HEK293 (cell line): ENCODE results near the gene FBXO5.

Experiments
- GFI1B ChIP-seq: fragments of 450-650 bp; formaldehyde crosslinking; IDR thresholded peaks from 2 replicates; pipeline ENCODE4 v1.5.1; 2016; ENCODE audit warnings: missing biosample characterization, missing genetic modification characterization
- IKZF3 ChIP-seq: fragments of 450-650 bp; IDR thresholded peaks from 2 replicates; pipeline ENCODE4 v1.5.0; 2018; ENCODE audit warnings: missing biosample characterization, mild to moderate bottlenecking, missing genetic modification characterization, moderate library complexity
- RBAK ChIP-seq: fragments of 450-650 bp; formaldehyde crosslinking; IDR thresholded peaks from 2 replicates; pipeline ENCODE4 v1.5.1; 2016; ENCODE audit warnings: missing biosample characterization, missing genetic modification characterization
- SETDB1 ChIP-seq: IDR thresholded peaks from one replicate; pipeline ENCODE4 v1.6.1; 2017; ENCODE audit warnings: mild to moderate bottlenecking, low read length, moderate library complexity, mixed read lengths; ENCODE audit not compliant: insufficient read length
- SP2 ChIP-seq: fragments of 450-650 bp; formaldehyde crosslinking; IDR thresholded peaks from 2 replicates; pipeline ENCODE4 v1.5.1; 2016; ENCODE audit warnings: missing biosample characterization, missing genetic modification characterization
- SP3 ChIP-seq: fragments of 450-650 bp; formaldehyde crosslinking; IDR thresholded peaks from 2 replicates; pipeline ENCODE4 v1.5.1; 2016; ENCODE audit warnings: missing biosample characterization, missing genetic modification characterization
- ZBTB17 ChIP-seq: fragments of 450-650 bp; formaldehyde crosslinking; IDR thresholded peaks from 2 replicates; pipeline ENCODE4 v1.5.1; 2016; ENCODE audit warnings: missing biosample characterization, missing genetic modification characterization
- ZBTB48 ChIP-seq: fragments of 450-650 bp; formaldehyde crosslinking; IDR thresholded peaks from 2 replicates; pipeline ENCODE4 v1.5.1; 2016; ENCODE audit warnings: missing biosample characterization, missing genetic modification characterization
- ZFP3 ChIP-seq: fragments of 450-650 bp; formaldehyde crosslinking; IDR thresholded peaks from 2 replicates; pipeline ENCODE4 v1.5.1; 2016; ENCODE audit warnings: low read depth, missing biosample characterization, missing genetic modification characterization
- ZFP37 ChIP-seq: fragments of 450-650 bp; formaldehyde crosslinking; IDR thresholded peaks from 2 replicates; pipeline ENCODE4 v1.5.1; 2016; ENCODE audit warnings: missing biosample characterization, missing genetic modification characterization
- ZNF114 ChIP-seq: fragments of 450-650 bp; formaldehyde crosslinking; IDR thresholded peaks from 2 replicates; pipeline ENCODE4 v1.5.0; 2017; ENCODE audit warnings: missing biosample characterization, missing genetic modification characterization
- ZNF132 ChIP-seq: fragments of 450-650 bp; formaldehyde crosslinking; IDR thresholded peaks from 2 replicates; pipeline ENCODE4 v1.5.1; 2017; ENCODE audit warnings: missing biosample characterization, missing genetic modification characterization, borderline replicate concordance
- ZNF2 ChIP-seq: fragments of 450-650 bp; formaldehyde crosslinking; IDR thresholded peaks from 2 replicates; pipeline ENCODE4 v1.5.1; 2016; ENCODE audit warnings: missing biosample characterization, missing genetic modification characterization
- ZNF211 ChIP-seq: fragments of 450-650 bp; formaldehyde crosslinking; IDR thresholded peaks from 2 replicates; pipeline ENCODE4 v1.5.1; 2016; ENCODE audit warnings: low read depth, missing biosample characterization, missing genetic modification characterization
- ZNF280D ChIP-seq: fragments of 450-650 bp; formaldehyde crosslinking; IDR thresholded peaks from 2 replicates; pipeline ENCODE4 v1.5.1; 2016; ENCODE audit warnings: missing biosample characterization, missing genetic modification characterization
- ZNF473 ChIP-seq: fragments of 450-650 bp; formaldehyde crosslinking; IDR thresholded peaks from 2 replicates; pipeline ENCODE4 v1.5.1; 2017; ENCODE audit warnings: missing biosample characterization, missing genetic modification characterization
- ZNF544 ChIP-seq: fragments of 450-650 bp; formaldehyde crosslinking; IDR thresholded peaks from 2 replicates; pipeline ENCODE4 v1.5.0; 2017; ENCODE audit warnings: missing biosample characterization, missing genetic modification characterization
- ZNF571 ChIP-seq: fragments of 450-650 bp; formaldehyde crosslinking; IDR thresholded peaks from 2 replicates; pipeline ENCODE4 v1.5.0; 2017; ENCODE audit warnings: missing biosample characterization, missing genetic modification characterization
- ZNF600 ChIP-seq: fragments of 450-650 bp; formaldehyde crosslinking; IDR thresholded peaks from 2 replicates; pipeline ENCODE4 v1.5.1; 2016; ENCODE audit warnings: missing biosample characterization, missing genetic modification characterization
- ZNF629 ChIP-seq: fragments of 450-650 bp; formaldehyde crosslinking; IDR thresholded peaks from 2 replicates; pipeline ENCODE4 v1.5.1; 2017; ENCODE audit warnings: missing biosample characterization, missing genetic modification characterization
- ZNF639 ChIP-seq: fragments of 450-650 bp; formaldehyde crosslinking; IDR thresholded peaks from 2 replicates; pipeline ENCODE4 v1.5.1; 2016; ENCODE audit warnings: missing biosample characterization, missing genetic modification characterization
- ZNF660 ChIP-seq: fragments of 450-650 bp; IDR thresholded peaks from 2 replicates; pipeline ENCODE4 v1.5.1; 2018; ENCODE audit warnings: missing biosample characterization, mild to moderate bottlenecking, missing genetic modification characterization
- ZNF701 ChIP-seq: fragments of 450-650 bp; formaldehyde crosslinking; IDR thresholded peaks from 2 replicates; pipeline ENCODE4 v1.5.1; 2016; ENCODE audit warnings: missing biosample characterization, missing genetic modification characterization
- ZNF707 ChIP-seq: fragments of 450-650 bp; formaldehyde crosslinking; IDR thresholded peaks from 2 replicates; pipeline ENCODE4 v1.5.1; 2016; ENCODE audit warnings: missing biosample characterization, missing genetic modification characterization
- ZNF792 ChIP-seq: fragments of 450-650 bp; formaldehyde crosslinking; IDR thresholded peaks from 2 replicates; pipeline ENCODE4 v1.5.1; 2016; ENCODE audit warnings: missing biosample characterization, missing genetic modification characterization
- ZSCAN30 ChIP-seq: fragments of 450-650 bp; IDR thresholded peaks from 2 replicates; pipeline ENCODE4 v1.5.1; 2018; ENCODE audit warnings: missing biosample characterization, mild to moderate bottlenecking, missing genetic modification characterization, moderate library complexity
- ZXDB ChIP-seq: fragments of 450-650 bp; formaldehyde crosslinking; IDR thresholded peaks from 2 replicates; pipeline ENCODE4 v1.5.1; 2016; ENCODE audit warnings: missing biosample characterization, missing genetic modification characterization
- TF ChIP-seq, protein P1 (sequence below): fragments of 450-650 bp; formaldehyde crosslinking; IDR thresholded peaks from 2 replicates; pipeline ENCODE4 v1.5.1; 2016; ENCODE audit warnings: missing biosample characterization, missing genetic modification characterization

FBXO5 gene

DNA sequence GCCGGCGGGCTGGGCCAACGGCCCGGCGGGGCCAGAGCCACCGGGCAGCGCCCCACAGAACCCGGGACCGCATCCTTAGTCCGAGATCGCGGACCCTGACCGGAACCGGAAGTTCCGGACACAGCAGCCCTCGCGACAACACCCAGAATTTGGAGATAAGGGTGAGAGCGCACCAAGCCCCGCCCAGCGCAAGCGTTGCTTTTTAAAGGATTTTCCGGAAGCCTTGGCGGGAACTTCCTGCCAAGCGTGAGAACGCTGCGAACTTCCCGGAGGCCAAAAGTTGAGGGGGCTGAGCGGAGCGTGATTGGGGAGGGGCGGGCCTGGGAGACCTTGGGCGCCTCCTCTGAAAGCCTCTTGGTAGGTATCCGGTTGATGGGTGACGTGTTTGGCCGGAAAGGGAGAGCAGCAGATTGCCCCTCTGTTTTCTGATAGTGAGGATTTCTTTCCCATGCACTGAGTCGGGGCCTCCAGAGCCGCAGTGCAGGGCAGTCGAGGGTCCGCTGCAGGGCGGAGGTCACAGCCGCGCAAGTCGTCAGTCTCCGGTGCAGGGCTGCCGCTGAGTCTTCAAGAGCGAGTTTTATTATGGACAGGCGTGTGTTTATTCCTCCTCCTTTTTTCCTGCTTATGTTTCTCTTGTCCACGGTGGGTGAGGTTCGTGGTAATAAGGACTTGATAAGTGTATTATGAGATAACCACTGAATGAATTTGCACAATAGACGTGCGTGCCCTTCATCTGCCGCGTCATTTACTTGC is 19.9 kb upstream of the FBXO5 start, which contains the start of gene MTRF1L (continued):
- TF ChIP-seq IKZF3 (tag by site-specific recombination) (peak; percentile 72; the same call in 1 of the 2 replicates), ZNF280D (tag by site-specific recombination) (no peak), GFI1B (no peak), ZBTB17 (peak; percentile 64), ZFP37 (peak; percentile 31; the same call in 1 of the 2 replicates), ZNF114 (tag by site-specific recombination) (no peak), ZNF571 (no peak), ZNF132 (tag by site-specific recombination) (no peak), SP3 (peak; percentile 81), ZNF211 (no peak), ZNF629 (tag by site-specific recombination) (peak; percentile 79), SETDB1 (no peak), ZNF600 (0 out of 2 replicates have a peak, but pooled peaks have one; percentile 10), ZNF707 (tag by site-specific recombination) (no peak), ZNF2 (tag by site-specific recombination) (0 out of 2 replicates have a peak, but pooled peaks have one; percentile 19), SP2 (tag by site-specific recombination) (peak; percentile 93), ZNF792 (tag by site-specific recombination) (no peak), ZBTB48 (no peak), ZFP3 (tag by site-specific recombination) (no peak), ZNF701 (tag by site-specific recombination) (no peak), ZXDB (tag by site-specific recombination) (peak; percentile 98), ZSCAN30 (0 out of 2 replicates have a peak, but pooled peaks have one; percentile 60), ZNF473 (tag by site-specific recombination) (no peak), ZNF544 (tag by site-specific recombination) (no peak), ZNF660 (tag by site-specific recombination) (peak; percentile 44; the same call in 1 of the 2 replicates), ZNF639 (tag by site-specific recombination) (peak; percentile 16; the same call in 1 of the 2 replicates), RBAK (tag by site-specific recombination) (no peak)
- TF ChIP-seq, protein P1, sequence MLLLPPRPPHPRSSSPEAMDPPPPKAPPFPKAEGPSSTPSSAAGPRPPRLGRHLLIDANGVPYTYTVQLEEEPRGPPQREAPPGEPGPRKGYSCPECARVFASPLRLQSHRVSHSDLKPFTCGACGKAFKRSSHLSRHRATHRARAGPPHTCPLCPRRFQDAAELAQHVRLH (tag by site-specific recombination): peak; percentile 91
